Ureter (tissue), 1 donor: ENCODE results near the gene CCDC73. TPM values are rescaled to one million over a fixed set of nuclear protein-coding genes. Genes with fewer than 3 reads are reported as not detected.

Experiments used
- total RNA-seq: library from RNA; stranded (reverse); gene quantifications from one replicate; pipeline ENCODE4 v1.2.4, GENCODE V29; 2023
- donor health status: DM: yes; HTN: yes; CAD: no.

Gene CCDC73
- total RNA-seq, 1 donor from 2014 or later, result 0.26 TPM

Other genes starting within 250 kb of the CCDC73 start
- 226 TPM for gene EIF3M, start 210.8 kb downstream of the CCDC73 start, total RNA-seq
- 8.6 TPM for gene PRRG4, start 35.3 kb upstream of the CCDC73 start, total RNA-seq
- gene QSER1, start 98.1 kb upstream of the CCDC73 start, total RNA-seq, result 43.6 TPM
- 0.86 TPM for gene DEPDC7, start 221.2 kb upstream of the CCDC73 start, total RNA-seq
- 12.7 TPM for gene TCP11L1, start 244.9 kb upstream of the CCDC73 start, total RNA-seq